Posterior cingulate gyrus (tissue), 11 donors: ENCODE measurements around the gene MID2.
"Not testable (repeated sequence)": the region's sequence is repeated elsewhere in the genome, so short reads cannot be mapped to it uniquely, and the experiment has no call there.

ENCODE experiments used
- DNase-seq, 10 donors: peaks; one replicate each; pipeline versions ENCODE4 v3.0.0 to v3.0.0-alpha.2; 2020 to 2021; ENCODE audit warnings: mixed read lengths in 3 of 10
- intact Hi-C: fragments of 100-400 bp; cut with DNase I; formaldehyde crosslinking; loops from one replicate; pipeline ENCODE4 v1.15.1; 2023

The MID2 gene, protein sequence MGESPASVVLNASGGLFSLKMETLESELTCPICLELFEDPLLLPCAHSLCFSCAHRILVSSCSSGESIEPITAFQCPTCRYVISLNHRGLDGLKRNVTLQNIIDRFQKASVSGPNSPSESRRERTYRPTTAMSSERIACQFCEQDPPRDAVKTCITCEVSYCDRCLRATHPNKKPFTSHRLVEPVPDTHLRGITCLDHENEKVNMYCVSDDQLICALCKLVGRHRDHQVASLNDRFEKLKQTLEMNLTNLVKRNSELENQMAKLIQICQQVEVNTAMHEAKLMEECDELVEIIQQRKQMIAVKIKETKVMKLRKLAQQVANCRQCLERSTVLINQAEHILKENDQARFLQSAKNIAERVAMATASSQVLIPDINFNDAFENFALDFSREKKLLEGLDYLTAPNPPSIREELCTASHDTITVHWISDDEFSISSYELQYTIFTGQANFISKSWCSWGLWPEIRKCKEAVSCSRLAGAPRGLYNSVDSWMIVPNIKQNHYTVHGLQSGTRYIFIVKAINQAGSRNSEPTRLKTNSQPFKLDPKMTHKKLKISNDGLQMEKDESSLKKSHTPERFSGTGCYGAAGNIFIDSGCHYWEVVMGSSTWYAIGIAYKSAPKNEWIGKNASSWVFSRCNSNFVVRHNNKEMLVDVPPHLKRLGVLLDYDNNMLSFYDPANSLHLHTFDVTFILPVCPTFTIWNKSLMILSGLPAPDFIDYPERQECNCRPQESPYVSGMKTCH

DNA sequence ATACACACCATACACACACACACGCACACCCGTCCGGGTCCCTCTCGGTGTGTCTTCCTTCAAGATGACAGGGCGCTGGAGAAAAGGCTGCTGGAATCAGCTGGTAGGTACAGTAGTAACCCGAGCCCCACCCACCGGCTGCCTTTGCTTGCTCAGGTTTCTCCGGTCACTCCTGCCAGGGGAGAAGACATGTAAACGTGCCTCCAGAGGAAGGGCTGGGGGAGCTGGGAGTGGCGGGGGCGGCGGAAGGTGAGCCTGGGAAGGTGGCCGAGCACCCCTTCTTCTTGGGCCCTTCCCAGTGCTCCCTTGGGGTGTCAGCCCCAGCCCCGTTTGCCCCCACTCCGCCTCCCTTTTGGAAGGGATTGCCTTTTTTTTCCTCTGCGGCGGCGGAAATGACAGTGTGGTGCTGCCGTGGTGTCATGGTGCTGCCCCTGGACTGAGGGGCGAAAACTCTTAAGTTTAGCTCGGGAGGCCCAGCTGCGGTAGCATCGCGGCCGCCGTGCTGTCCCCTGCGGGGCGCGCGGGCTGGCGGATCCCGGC lies at the start of gene MID2:
Gene MID2, plus strand, starts transcription at position 169 of the 540 bp plus-strand sequence. CDS start 561 bp downstream, outside the sequence.
- intact Hi-C loops: no loop called here
- DNase-seq: peak in 7 of 10 donors; percentile 11 to 81 (median 24)

GRCh38 chrX:107776649-107777535 lies 48.8 kb upstream of the MID2 start:
- DNase-seq: peak; percentile 40 to 95 (median 72)
- intact Hi-C loops: loop anchor here (1.0 kb wide), 1 partner anchor 118 kb away; no protein-coding TSS in a partner anchor

DNA sequence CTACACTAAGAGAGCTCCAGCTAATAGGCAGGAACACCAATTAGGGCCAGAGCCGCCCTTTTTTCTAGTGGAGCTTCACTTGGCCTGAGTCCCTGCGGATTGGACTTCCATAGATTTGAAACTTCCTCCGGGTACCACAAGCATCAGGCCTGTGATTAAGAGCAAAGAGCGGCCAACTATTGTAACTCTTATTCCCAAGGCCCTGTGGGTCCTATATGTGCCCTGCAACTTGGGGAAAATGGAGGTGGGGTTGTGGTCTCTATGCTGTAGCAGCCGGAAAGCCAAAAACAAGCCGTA lies 48.2 kb upstream of the MID2 start, which contains the start of gene NCBP2L:
Gene NCBP2L, plus strand, starts transcription at position 198 of the 297 bp plus-strand sequence. CDS start 16,488 bp downstream, outside the sequence.
- no peak for DNase-seq
- intact Hi-C loops: loop anchor here (1.0 kb wide), 1 partner anchor 118 kb away; no protein-coding TSS in a partner anchor

DNA sequence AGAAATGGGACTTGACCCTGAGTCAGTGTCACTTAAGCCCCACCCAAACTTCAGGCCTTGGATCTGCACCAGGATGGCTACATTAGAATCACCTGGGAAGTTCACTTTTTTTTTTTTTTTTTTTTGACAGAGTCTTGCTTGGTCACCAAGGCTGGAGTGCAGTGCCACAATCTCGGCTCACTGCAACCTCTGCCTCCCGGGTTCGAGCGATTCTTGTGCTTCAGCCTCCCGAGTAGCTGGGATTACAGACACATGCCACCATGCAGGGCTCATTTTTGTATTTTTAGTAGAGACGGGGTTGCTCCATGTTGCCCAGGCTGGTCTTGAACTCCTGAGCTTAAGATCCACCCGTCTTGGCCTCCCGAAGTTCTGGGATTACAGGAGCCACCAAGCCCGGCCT lies 45.1 kb upstream of the MID2 start:
- intact Hi-C loops: no loop called here
- DNase-seq: no peak

- DNase-seq: no peak
- intact Hi-C loops: no loop called here
Observed at GRCh38 chrX:107787827-107788226, 37.8 kb upstream of the MID2 start.

- DNase-seq: no peak
- intact Hi-C loops: no loop called here
Observed at GRCh38 chrX:107804427-107804826, 21.2 kb upstream of the MID2 start.

DNA sequence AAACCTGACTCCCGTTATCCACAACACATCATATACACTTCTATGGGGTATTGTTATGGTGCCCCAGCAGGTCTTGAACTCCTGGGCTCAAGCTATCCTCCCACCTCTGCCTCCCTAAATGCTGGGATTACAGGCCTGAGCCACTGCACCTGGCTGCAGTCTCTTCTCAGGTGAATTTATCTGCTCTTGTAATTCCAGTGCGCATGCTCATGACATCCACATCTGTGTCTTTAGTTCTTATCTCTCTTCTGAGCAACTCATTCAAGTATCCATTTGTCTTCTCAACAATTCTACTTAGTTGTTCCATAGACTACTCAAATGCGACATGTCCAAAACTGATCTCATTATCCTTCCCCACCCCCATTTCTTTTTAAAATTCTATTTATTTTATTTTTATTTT lies 20.5 kb upstream of the MID2 start:
- intact Hi-C loops: no loop called here
- no peak for DNase-seq

DNA sequence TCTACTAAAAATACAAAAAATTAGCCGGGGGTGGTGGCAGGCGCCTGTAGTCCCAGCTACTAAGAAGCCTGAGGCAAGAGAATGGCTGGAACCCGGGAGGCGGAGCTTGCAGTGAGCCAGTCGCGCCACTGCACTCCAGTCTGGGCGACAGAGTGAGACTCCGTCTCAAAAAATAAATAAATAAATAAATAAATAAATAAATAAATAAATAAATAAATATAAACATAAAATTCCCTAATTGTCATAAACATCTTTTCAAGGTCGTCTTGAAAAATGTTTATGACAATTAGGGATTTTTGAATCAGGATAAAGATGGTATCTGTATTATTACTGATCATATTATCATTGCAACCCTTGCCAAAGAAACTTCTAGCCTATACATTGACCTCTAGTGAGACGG lies 15.6 kb upstream of the MID2 start:
- intact Hi-C loops, DNase-seq: not testable (repeated sequence)

- intact Hi-C loops: no loop called here
- no peak for DNase-seq
Observed at GRCh38 chrX:107818900-107819521, 6.7 kb upstream of the MID2 start.

DNA sequence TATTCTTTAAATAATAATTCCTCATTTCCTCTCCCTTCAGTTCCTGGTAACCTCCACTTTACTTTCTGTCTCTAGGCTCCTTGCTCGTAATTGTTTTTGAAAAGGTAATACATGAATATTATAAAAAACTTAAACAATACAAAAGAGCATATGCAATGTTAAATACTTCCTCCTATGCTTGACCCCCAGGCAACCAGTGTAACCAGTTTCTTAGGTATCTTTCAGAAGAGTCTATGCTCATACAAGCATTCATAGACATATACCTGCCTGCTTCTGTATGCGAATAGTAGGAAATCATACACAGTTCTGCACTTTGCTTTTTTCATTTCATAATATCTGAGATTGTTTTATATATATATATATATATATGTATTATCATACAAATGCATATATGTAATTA lies 2.6 kb upstream of the MID2 start:
- DNase-seq: no peak
- intact Hi-C loops: no loop called here

DNA sequence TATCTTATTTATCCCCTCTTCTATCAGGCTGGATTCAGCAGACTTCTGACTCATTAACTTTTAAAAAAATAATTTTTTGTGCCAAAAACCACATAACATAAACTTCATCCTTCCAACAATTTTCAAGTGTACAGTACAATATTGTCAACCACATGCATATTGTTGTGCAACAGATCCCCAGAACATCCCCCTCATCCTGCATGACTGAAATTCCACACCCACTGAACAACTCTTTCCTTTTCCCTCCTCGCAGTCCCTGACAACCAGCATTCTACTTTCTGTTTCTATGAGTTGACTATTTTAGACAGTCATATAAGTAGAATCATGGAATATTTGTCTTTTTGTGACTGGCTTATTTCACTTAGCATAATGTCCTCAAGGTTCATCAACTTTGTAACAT lies 2.2 kb upstream of the MID2 start:
- intact Hi-C loops: no loop called here
- DNase-seq: no peak

GRCh38 chrX:107826238-107827029 lies 768 bp downstream of the MID2 start:
- DNase-seq: peak in 8 of 10 donors; percentile 10 to 87 (median 28)
- intact Hi-C loops: no loop called here

DNA sequence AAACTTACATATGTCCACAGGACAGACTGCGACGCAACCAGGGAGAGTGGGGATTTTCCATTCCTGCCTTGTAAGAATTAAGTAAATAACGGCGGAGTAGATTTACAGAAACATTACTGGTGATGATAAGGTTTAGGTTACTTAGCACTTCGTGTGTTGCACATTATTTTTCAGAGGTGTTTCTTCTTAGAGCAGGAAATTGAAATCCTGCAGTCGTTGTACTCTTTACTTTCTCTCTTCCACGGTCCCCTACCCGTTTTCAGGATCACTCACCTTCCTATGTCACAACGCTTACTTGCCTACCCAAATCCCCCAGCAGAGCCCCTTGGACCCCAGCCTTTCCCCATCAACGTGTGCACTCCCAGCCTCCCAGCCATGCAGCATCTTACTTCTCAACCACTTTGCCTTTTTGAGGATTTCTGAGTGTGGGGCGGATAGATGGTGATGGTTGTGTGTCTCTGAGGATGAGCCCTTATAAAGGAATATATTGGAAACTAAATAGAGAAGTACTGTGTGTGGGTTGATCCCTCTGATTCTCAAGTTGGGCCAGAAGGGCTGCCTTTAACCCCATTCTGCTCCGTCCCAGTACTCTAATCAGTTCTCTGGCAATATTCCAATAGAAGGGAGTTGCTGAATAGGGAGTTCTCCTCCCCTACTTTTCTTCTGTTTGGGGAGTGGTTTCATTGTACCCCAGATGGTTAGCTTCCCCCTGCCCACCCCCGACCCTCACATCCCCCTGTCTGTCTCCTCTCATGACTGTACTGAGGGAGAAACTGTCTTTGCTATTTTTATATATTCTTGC lies 1.6 kb downstream of the MID2 start:
- intact Hi-C loops: no loop called here
- DNase-seq: no peak

- intact Hi-C loops: no loop called here
- no peak for DNase-seq
Observed at GRCh38 chrX:107827852-107828251, 2.2 kb downstream of the MID2 start.

- intact Hi-C loops: no loop called here
- DNase-seq: no peak
Observed at GRCh38 chrX:107829878-107830277, 4.2 kb downstream of the MID2 start.

DNA sequence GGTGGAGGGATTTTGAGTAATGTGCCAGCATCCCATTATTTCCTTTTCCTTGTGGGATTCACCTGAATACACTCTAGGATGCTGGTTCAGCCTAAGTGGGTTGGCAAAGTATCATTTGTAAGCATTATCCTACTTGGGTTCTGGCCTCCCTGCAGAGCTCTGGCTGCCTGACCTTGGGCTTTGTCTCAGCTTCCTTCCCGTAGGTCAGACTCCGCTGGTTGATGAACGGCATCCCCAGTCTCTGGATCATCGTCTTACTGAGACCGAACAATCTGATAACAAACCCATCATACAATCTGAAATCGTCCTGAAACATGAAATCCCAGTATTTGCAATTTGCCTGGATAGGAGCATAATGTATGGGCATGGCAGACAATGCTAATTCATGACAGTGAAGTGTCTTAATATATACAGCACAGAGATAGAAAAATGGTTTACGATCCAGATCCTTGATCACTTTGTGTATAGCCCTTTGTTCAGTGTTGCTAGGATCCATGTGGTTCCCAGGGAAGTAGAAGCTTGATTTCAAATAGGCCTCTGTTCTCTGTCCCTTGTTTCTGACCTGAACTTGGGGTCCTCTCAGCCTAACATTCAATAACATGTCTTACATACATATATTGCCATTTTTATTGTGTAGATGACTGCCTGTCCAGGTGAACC lies 5.5 kb downstream of the MID2 start:
- DNase-seq: no peak
- intact Hi-C loops: no loop called here

DNA sequence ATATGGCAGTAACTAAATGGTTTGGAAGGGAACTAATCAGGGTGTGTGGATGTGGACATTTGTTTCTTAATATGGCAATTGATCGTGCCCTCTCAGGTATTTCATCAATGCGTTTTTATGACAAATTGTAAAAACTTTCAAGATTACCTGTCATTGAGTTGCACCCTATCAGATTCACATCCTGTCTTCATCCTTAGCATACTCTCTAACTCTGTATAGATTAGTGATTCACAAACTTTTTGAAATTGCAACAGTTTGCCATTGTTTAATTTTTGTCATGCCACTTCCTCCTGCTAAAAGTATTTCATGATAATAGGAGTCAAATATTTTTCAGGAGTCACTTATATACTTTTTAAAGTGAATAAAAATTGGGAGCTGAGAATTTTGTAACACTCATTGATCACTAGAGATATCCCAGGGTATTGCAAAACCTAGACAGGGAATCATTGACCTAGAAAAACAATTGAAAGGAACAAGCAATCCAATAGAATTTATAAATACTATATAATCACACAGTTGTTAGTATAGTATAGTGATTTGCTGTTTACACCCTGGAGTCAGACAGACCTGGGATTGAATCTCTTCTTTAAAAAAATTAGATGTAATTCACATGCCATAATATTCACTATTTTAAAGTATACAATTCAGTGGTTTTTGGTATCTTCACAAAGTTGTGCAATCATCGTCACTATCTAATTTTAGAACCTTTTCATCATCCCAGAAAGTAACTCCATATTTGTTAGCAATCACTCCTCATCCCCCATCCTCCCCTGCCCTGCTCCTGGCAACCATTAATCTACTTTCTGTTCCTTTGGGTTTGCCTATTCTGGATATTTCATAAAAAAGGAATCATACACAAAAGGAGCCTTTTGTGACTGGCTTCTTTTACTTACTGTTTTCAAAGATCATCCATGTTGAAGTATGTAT lies 8.9 kb downstream of the MID2 start:
- DNase-seq: no peak
- intact Hi-C loops: no loop called here
